ENCODE measurements around the gene HTT.

GRCh38 chr4:3223346-3223745, 148.9 kb downstream of the HTT start:
- TF ChIP-seq, protein P1, sequence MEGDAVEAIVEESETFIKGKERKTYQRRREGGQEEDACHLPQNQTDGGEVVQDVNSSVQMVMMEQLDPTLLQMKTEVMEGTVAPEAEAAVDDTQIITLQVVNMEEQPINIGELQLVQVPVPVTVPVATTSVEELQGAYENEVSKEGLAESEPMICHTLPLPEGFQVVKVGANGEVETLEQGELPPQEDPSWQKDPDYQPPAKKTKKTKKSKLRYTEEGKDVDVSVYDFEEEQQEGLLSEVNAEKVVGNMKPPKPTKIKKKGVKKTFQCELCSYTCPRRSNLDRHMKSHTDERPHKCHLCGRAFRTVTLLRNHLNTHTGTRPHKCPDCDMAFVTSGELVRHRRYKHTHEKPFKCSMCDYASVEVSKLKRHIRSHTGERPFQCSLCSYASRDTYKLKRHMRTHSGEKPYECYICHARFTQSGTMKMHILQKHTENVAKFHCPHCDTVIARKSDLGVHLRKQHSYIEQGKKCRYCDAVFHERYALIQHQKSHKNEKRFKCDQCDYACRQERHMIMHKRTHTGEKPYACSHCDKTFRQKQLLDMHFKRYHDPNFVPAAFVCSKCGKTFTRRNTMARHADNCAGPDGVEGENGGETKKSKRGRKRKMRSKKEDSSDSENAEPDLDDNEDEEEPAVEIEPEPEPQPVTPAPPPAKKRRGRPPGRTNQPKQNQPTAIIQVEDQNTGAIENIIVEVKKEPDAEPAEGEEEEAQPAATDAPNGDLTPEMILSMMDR (IDR thresholded peaks at IDR 0.05), result no peak
- no peak for TF ChIP-seq POLR2A (IDR thresholded peaks at IDR 0.05)
- TF ChIP-seq POLR2AphosphoS5 (IDR thresholded peaks at IDR 0.05), result no peak
